HG03521 (cell line): ENCODE data around the gene ITGA2.
"Not testable (repeated sequence)": the region's sequence is repeated elsewhere in the genome, so short reads cannot be mapped to it uniquely, and the experiment has no call there.

Experiments used
- ATAC-seq: cut with Tn5 transposase; IDR thresholded peaks from one replicate; pipeline ENCODE4 v1.9.1; 2021; ENCODE audit warnings: mild to moderate bottlenecking, moderate library complexity; ENCODE audit not compliant: unreplicated experiment

Gene ITGA2

GRCh38 chr5:53092242-53092641 is 103.1 kb downstream of the ITGA2 start:
- no peak for ATAC-seq

GRCh38 chr5:53095217-53095616 is 106.1 kb downstream of the ITGA2 start:
- no peak for ATAC-seq

- peak; percentile 47 for ATAC-seq
These were observed 106.9 kb downstream of the ITGA2 start for GRCh38 chr5:53095931-53096525.

- ATAC-seq: no peak
These were observed 110.4 kb downstream of the ITGA2 start for GRCh38 chr5:53099546-53099945.

- ATAC-seq: no peak
These were observed 111.5 kb downstream of the ITGA2 start for GRCh38 chr5:53100606-53101005.

- no peak for ATAC-seq
These were observed 116.6 kb downstream of the ITGA2 start for GRCh38 chr5:53105611-53106300.

- peak; percentile 11 for ATAC-seq
These were observed 119.9 kb downstream of the ITGA2 start for GRCh38 chr5:53109056-53109442.

- ATAC-seq: peak; percentile 98
These were observed 120.4 kb downstream of the ITGA2 start, which contains the start of gene MOCS2 for GRCh38 chr5:53109443-53110127. Gene MOCS2 (minus strand): TSS chr5:53109757. CDS start chr5:53107174, 2,583 bp downstream.

- peak; percentile 1 for ATAC-seq
These were observed 121.0 kb downstream of the ITGA2 start for GRCh38 chr5:53110156-53110555.

- ATAC-seq: no peak
These were observed 122.0 kb downstream of the ITGA2 start for GRCh38 chr5:53111139-53111538.

GRCh38 chr5:53112307-53112706 is 123.2 kb downstream of the ITGA2 start:
- ATAC-seq: not testable (repeated sequence)

- no peak for ATAC-seq
These were observed 123.8 kb downstream of the ITGA2 start for GRCh38 chr5:53112909-53113308.

GRCh38 chr5:53113947-53114346 is 124.8 kb downstream of the ITGA2 start:
- no peak for ATAC-seq

GRCh38 chr5:53114988-53115387 is 125.8 kb downstream of the ITGA2 start:
- ATAC-seq: no peak

- no peak for ATAC-seq
These were observed 127.4 kb downstream of the ITGA2 start for GRCh38 chr5:53116597-53116996.

GRCh38 chr5:53118879-53119278 is 129.7 kb downstream of the ITGA2 start:
- no peak for ATAC-seq

- no peak for ATAC-seq
These were observed 131.0 kb downstream of the ITGA2 start for GRCh38 chr5:53120165-53120564.

GRCh38 chr5:53123702-53124101 is 134.6 kb downstream of the ITGA2 start:
- ATAC-seq: no peak

- no peak for ATAC-seq
These were observed 137.4 kb downstream of the ITGA2 start for GRCh38 chr5:53126521-53126920.

- ATAC-seq: no peak
These were observed 138.0 kb downstream of the ITGA2 start for GRCh38 chr5:53127107-53127506.

- ATAC-seq: no peak
These were observed 139.3 kb downstream of the ITGA2 start for GRCh38 chr5:53128481-53128880.

- ATAC-seq: no peak
These were observed 141.1 kb downstream of the ITGA2 start for GRCh38 chr5:53130266-53130665.
